ENCODE measurements around the gene GBF1. TPM values are rescaled to one million over a fixed set of nuclear protein-coding genes. Genes with fewer than 3 reads are reported as not detected.

GBF1 gene
- total RNA-seq, 2 donors from 2014 or later: 23.1 to 24.1 TPM

GRCh38 chr10:102402512-102402896 is 157.2 kb downstream of the GBF1 start:
- ATAC-seq: no peak
- 85 to 90% methylated on average over 4 to 5 of the region's 5 CpGs for WGBS, 2 donors
- no peak for DNase-seq
- TF ChIP-seq, protein P1, sequence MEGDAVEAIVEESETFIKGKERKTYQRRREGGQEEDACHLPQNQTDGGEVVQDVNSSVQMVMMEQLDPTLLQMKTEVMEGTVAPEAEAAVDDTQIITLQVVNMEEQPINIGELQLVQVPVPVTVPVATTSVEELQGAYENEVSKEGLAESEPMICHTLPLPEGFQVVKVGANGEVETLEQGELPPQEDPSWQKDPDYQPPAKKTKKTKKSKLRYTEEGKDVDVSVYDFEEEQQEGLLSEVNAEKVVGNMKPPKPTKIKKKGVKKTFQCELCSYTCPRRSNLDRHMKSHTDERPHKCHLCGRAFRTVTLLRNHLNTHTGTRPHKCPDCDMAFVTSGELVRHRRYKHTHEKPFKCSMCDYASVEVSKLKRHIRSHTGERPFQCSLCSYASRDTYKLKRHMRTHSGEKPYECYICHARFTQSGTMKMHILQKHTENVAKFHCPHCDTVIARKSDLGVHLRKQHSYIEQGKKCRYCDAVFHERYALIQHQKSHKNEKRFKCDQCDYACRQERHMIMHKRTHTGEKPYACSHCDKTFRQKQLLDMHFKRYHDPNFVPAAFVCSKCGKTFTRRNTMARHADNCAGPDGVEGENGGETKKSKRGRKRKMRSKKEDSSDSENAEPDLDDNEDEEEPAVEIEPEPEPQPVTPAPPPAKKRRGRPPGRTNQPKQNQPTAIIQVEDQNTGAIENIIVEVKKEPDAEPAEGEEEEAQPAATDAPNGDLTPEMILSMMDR (IDR thresholded peaks at IDR 0.05): no peak
- TF ChIP-seq POLR2A (IDR thresholded peaks at IDR 0.05): no peak
- intact Hi-C loops (cut with DNase I): no loop called here
- no peaks in the 10 kb centered on the region for H3K27me3 ChIP-seq
- peaks cover 0 to 7% of the 10 kb centered on the region in 2 donors for H3K36me3 ChIP-seq (replicated peaks in 1 of 2; ENCODE audit: insufficient read depth in 1 of 2, low read depth in 2 of 2)
- no peak overlapping the region for H3K27ac ChIP-seq
- peaks cover 25% of the 10 kb centered on the region for H3K4me1 ChIP-seq
- no peak overlapping the region for H3K4me3 ChIP-seq
- no peaks in the 10 kb centered on the region for H3K9me3 ChIP-seq

DNA sequence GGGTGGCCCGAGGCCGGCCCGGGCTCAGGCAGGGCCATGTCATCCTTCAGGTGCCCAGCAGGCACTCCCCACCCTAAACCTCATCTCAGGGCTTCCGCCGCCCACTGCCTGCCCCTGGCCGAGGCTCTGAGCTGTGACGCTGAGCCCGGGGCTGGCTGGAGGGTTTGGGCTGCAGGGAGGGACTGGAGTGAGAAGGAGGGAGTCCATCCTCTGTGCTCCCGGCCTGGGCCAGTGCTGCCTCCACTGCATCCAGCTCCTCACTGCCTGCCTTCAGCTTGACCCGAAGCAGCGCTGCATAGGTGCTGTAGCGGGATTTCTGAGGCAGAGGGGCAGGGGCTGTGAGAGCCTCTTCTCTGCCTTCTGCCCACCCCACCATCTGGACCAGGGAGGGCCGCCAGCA is 157.8 kb downstream of the GBF1 start:
- H3K4me3 ChIP-seq: no peak overlapping the region
- H3K36me3 ChIP-seq (replicated peaks in 1 of 2; ENCODE audit: insufficient read depth in 1 of 2, low read depth in 2 of 2): peaks cover 0 to 7% of the 10 kb centered on the region in 2 donors
- WGBS, 2 donors: 80 to 87% methylated on average over 1 to 12 of the region's 13 CpGs
- TF ChIP-seq, protein P1 (IDR thresholded peaks at IDR 0.05): no peak
- no peak for TF ChIP-seq POLR2A (IDR thresholded peaks at IDR 0.05)
- no peaks in the 10 kb centered on the region for H3K27me3 ChIP-seq
- peaks cover 21% of the 10 kb centered on the region for H3K4me1 ChIP-seq
- no peaks in the 10 kb centered on the region for H3K9me3 ChIP-seq
- intact Hi-C loops (cut with DNase I): no loop called here
- no peak for ATAC-seq
- no peak for DNase-seq
- H3K27ac ChIP-seq: no peak overlapping the region

- Histone ChIP-seq H3K27me3 (peaks cover 0 to 4% of the 10 kb centered on the region in 2 donors), H3K36me3 (replicated peaks in 1 of 2; ENCODE audit: insufficient read depth in 1 of 2, low read depth in 2 of 2) (peaks cover 0 to 7% of the 10 kb centered on the region in 2 donors), H3K4me3 (no peak overlapping the region), H3K9me3 (no peaks in the 10 kb centered on the region), H3K27ac (no peak overlapping the region), H3K4me1 (peaks cover 19% of the 10 kb centered on the region)
- intact Hi-C loops (cut with DNase I): no loop called here
- no peak for ATAC-seq
- no peak for TF ChIP-seq POLR2A (IDR thresholded peaks at IDR 0.05)
- TF ChIP-seq, protein P1 (IDR thresholded peaks at IDR 0.05): no peak
- no peak for DNase-seq
- 73 to 83% methylated on average over 11 to 17 of the region's 17 CpGs for WGBS, 2 donors
These were observed 159.2 kb downstream of the GBF1 start for GRCh38 chr10:102404361-102405107.

GRCh38 chr10:102405108-102405571 is 159.8 kb downstream of the GBF1 start:
- H3K4me1 ChIP-seq: peaks cover 16% of the 10 kb centered on the region
- intact Hi-C loops (cut with DNase I): no loop called here
- no peak for DNase-seq

More at GRCh38 chr10:102405108-102405571, 159.8 kb downstream of the GBF1 start:
- TF ChIP-seq, protein P1 (IDR thresholded peaks at IDR 0.05): no peak
- TF ChIP-seq POLR2A (IDR thresholded peaks at IDR 0.05): no peak
- Histone ChIP-seq H3K9me3 (no peaks in the 10 kb centered on the region), H3K36me3 (replicated peaks in 1 of 2; ENCODE audit: insufficient read depth in 1 of 2, low read depth in 2 of 2) (peaks cover 0 to 7% of the 10 kb centered on the region in 2 donors), H3K4me3 (no peak overlapping the region), H3K27ac (no peak overlapping the region), H3K27me3 (peaks cover 0 to 8% of the 10 kb centered on the region in 2 donors)
- ATAC-seq: no peak
- WGBS, 2 donors: 68 to 83% methylated on average over 8 to 19 of the region's 19 CpGs

Measured in body of pancreas (tissue), 4 donors.